HG03571 (cell line): ENCODE results near the gene CALR3.

Source experiments
- ATAC-seq: cut with Tn5 transposase; IDR thresholded peaks from one replicate; pipeline ENCODE4 v1.9.1; 2021; ENCODE audit not compliant: unreplicated experiment

Gene CALR3

DNA sequence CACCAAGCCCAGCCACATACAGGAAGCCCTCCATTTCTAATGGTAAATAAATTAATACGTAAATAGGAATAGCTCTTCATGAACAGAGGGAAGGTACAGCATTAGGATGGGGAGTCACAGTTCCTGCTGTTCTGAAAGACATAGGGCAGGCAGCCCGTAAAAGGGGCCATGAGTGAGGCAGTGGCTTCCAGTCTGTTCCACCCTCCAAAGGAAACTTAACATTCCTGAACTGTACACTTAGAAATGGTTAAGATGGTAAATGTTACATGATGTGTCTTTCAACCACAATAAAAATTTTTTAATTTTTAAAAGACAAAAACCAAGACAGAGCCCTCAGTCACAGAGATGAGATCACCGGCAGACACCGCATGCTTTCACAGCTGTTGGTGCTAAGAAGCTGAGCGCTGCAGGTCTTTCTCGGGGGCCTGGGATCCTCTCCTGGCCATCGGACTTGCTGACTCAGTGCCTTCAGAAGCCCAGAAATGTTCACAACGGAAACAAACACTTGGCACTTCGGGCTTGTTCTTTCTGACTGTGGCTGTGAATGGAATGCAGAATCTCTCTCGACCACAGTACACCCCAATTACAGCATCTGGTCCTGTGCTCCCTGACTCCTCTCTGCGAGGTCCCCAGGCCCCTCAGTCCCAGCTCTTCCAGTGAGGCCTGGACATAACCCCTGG, 60.6 kb downstream of the CALR3 start:
- no peak for ATAC-seq

DNA sequence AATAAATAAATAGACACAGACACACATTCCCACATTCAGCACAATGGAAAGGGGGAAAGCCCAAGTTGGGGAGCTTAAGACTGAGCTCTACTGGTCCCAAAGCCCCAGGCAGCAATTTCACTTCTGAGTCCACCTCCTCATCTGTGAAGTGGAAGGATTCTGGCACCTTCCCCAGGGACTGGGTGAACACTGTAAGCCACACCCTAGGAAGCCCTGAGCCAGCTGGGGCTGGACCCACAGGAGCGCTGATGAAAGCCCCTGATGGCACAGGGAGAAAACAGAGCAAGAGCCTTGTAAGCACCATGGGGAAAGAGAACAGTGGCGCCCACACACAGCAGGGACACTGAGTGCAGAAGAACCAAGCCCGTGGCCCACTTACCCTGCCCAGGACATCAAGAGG, 62.0 kb downstream of the CALR3 start:
- no peak for ATAC-seq

DNA sequence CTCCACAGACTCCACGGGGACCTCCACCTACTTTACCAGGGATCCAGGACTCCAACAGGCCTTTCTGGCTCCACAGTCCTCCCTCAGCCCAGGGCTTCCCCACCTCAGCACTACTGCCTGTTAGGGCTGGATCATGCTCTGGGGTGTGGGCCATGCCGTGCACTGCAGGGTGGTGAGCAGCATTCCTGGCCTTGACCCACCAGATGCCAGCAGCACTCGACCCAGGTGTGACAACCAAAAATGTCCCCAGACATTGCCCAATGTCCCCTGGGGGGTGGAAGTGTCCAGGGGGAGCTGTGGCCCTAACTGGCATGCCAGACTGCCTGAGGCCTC, 66.2 kb downstream of the CALR3 start:
- ATAC-seq, result no peak

DNA sequence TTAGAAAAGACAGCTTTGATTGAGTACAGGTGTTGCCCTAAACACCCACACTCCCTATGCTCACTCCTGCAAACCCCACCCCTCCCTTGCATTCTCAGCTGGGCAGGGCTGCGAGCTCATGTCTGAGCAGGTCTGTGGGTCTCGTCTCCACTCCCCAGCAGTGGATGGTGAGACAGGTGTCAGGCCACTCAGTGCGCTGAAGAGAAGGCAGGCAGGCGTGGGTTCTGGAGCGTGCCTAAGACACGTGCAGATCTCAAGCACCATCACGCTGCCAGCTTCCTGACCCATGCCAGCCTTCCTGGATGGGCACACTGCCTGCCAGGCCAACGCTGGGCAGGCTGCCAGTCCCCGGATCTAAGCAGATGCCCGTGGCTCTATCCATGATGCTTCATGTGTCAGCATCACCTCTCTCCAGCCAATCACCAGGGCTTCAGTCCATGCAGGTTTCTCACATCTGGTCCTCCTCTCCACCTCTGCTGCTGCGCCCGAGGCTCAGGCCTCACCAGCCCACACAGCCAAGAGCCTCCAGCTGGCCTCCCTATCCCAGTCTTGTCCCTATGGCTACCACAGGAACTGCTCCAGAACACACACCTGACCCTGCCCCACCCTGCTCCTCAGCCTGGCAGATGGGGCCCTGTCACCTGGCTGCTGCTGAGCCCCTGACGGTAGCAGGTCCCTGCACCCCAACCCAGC, 66.8 kb downstream of the CALR3 start:
- ATAC-seq, result no peak
